H9 (cell line): ENCODE results near the gene FEZF1. TPM values are rescaled to one million over a fixed set of nuclear protein-coding genes. Genes with fewer than 3 reads are reported as not detected.

ENCODE experiments used
- DNase-seq: peaks from one replicate; pipeline ENCODE4 v3.0.0-alpha.2; 2017
- H2AFZ ChIP-seq: one replicate; pipeline ENCODE4 v1.6.1; 2013; ENCODE audit warnings: mild to moderate bottlenecking, low read length, control low read depth, moderate library complexity
- H2AK5ac ChIP-seq: 2 replicates; pipeline ENCODE4 v1.6.1; 2013; ENCODE audit warnings: low read length, control low read depth, mixed read lengths; ENCODE audit not compliant: insufficient read length
- H2BK120ac ChIP-seq: one replicate; pipeline ENCODE4 v1.6.1; 2013; ENCODE audit warnings: low read depth, mild to moderate bottlenecking, low read length, control low read depth, inconsistent platforms; ENCODE audit not compliant: poor library complexity, severe bottlenecking
- H2BK12ac ChIP-seq: 2 replicates; pipeline ENCODE4 v1.6.1; 2013; ENCODE audit warnings: low read length, control low read depth, mixed read lengths, low read depth; ENCODE audit not compliant: insufficient read length
- H2BK15ac ChIP-seq: 2 replicates; pipeline ENCODE4 v1.6.1; 2013; ENCODE audit warnings: low read depth, low read length, control low read depth
- H2BK20ac ChIP-seq: one replicate; pipeline ENCODE4 v1.6.1; 2013; ENCODE audit warnings: low read depth, mild to moderate bottlenecking, low read length, control low read depth, inconsistent platforms; ENCODE audit not compliant: poor library complexity, severe bottlenecking
- H2BK5ac ChIP-seq: 2 replicates; pipeline ENCODE4 v1.6.1; 2013; ENCODE audit warnings: low read length, control low read depth, mixed read lengths; ENCODE audit not compliant: insufficient read length
- H3K14ac ChIP-seq: 2 replicates; pipeline ENCODE4 v1.6.1; 2013; ENCODE audit warnings: low read length, control low read depth; ENCODE audit not compliant: insufficient read depth
- H3K18ac ChIP-seq: 2 replicates; pipeline ENCODE4 v1.6.1; 2013; ENCODE audit warnings: low read depth, mild to moderate bottlenecking, mixed read lengths, low read length, control low read depth; ENCODE audit not compliant: insufficient read length
- H3K23ac ChIP-seq: 2 replicates; pipeline ENCODE4 v1.6.1; 2013; ENCODE audit warnings: low read length, control low read depth, mixed read lengths, low read depth; ENCODE audit not compliant: insufficient read length
- H3K23me2 ChIP-seq: 2 replicates; pipeline ENCODE4 v1.6.1; 2013; ENCODE audit warnings: low read depth, mild to moderate bottlenecking, mixed read lengths, low read length, control low read depth; ENCODE audit not compliant: insufficient read length, poor library complexity, severe bottlenecking
- H3K27ac ChIP-seq: 2 replicates; pipeline ENCODE4 v1.5.1; 2013; ENCODE audit warnings: low read length, control low read depth, mixed read lengths, low read depth; ENCODE audit not compliant: insufficient read length
- H3K27me3 ChIP-seq: 2 replicates; pipeline ENCODE4 v1.6.1; 2013; ENCODE audit warnings: low read length, control low read depth, inconsistent platforms; ENCODE audit not compliant: insufficient read depth
- H3K4ac ChIP-seq: 2 replicates; pipeline ENCODE4 v1.6.1; 2013; ENCODE audit warnings: low read depth, mild to moderate bottlenecking, control low read depth, inconsistent platforms, low read length, moderate library complexity
- H3K4me1 ChIP-seq: 2 replicates; pipeline ENCODE4 v1.6.1; 2013; ENCODE audit warnings: low read length, control low read depth, inconsistent platforms; ENCODE audit not compliant: insufficient read depth
- H3K4me2 ChIP-seq: 2 replicates; pipeline ENCODE4 v1.6.1; 2013; ENCODE audit warnings: low read length, control low read depth, mixed read lengths; ENCODE audit not compliant: insufficient read length, insufficient read depth
- H3K56ac ChIP-seq: 2 replicates; pipeline ENCODE4 v1.6.1; 2013; ENCODE audit warnings: low read depth, mild to moderate bottlenecking, mixed read lengths, low read length, control low read depth; ENCODE audit not compliant: insufficient read length
- H3K79me1 ChIP-seq: 2 replicates; pipeline ENCODE4 v1.6.1; 2013; ENCODE audit warnings: low read depth, mild to moderate bottlenecking, moderate library complexity, low read length, control low read depth, inconsistent platforms; ENCODE audit not compliant: insufficient read depth, poor library complexity, severe bottlenecking
- H3K79me2 ChIP-seq: 2 replicates; pipeline ENCODE4 v1.6.1; 2013; ENCODE audit warnings: low read length, control low read depth, inconsistent platforms; ENCODE audit not compliant: insufficient read depth
- H3K9ac ChIP-seq: 2 replicates; pipeline ENCODE4 v1.6.1; 2013; ENCODE audit warnings: low read length, control low read depth, mixed read lengths; ENCODE audit not compliant: insufficient read length; ENCODE audit errors: extremely low read depth
- H3K9me3 ChIP-seq: one replicate; pipeline ENCODE4 v1.6.1; 2013; ENCODE audit warnings: low read depth, low read length, inconsistent platforms; ENCODE audit not compliant: control insufficient read depth
- H3T11ph ChIP-seq: one replicate; pipeline ENCODE4 v1.6.1; 2013; ENCODE audit warnings: mild to moderate bottlenecking, low read length, control low read depth, inconsistent platforms
- H4K20me1 ChIP-seq: one replicate; pipeline ENCODE4 v1.6.1; 2013; ENCODE audit not compliant: control insufficient read depth, insufficient read length, insufficient read depth
- H4K5ac ChIP-seq: 2 replicates; pipeline ENCODE4 v1.6.1; 2013; ENCODE audit warnings: low read depth, mild to moderate bottlenecking, mixed read lengths, low read length, control low read depth; ENCODE audit not compliant: insufficient read length
- H4K8ac ChIP-seq: replicated peaks from 2 replicates; pipeline ENCODE4 v1.6.1; 2013; ENCODE audit warnings: low read length, control low read depth, mixed read lengths, low read depth; ENCODE audit not compliant: insufficient read length
- H4K91ac ChIP-seq: 2 replicates; pipeline ENCODE4 v1.6.1; 2013; ENCODE audit warnings: low read depth, mild to moderate bottlenecking, moderate library complexity, mixed read lengths, low read length, control low read depth; ENCODE audit not compliant: insufficient read length
- H3K27ac Mint-ChIP-seq, 3 experiments: 2 replicates in 2 of 3; 3 replicates in 1 of 3; pipeline ENCODE4 v1.8.0; 2020 to 2021; ENCODE audit warnings: mixed read lengths in 3 of 3, mild to moderate bottlenecking in 1 of 3, moderate library complexity in 1 of 3
- H3K27me3 Mint-ChIP-seq: 2 replicates; pipeline ENCODE4 v1.8.0; 2021; ENCODE audit warnings: low read depth, mild to moderate bottlenecking, moderate library complexity, mixed read lengths
- H3K36me3 Mint-ChIP-seq, 3 experiments: 2 replicates in 2 of 3; 3 replicates in 1 of 3; pipeline ENCODE4 v1.8.0; 2020 to 2021; ENCODE audit warnings: low read depth in 3 of 3, mixed read lengths in 3 of 3; ENCODE audit not compliant: insufficient read depth in 1 of 3
- H3K4me1 Mint-ChIP-seq, 2 experiments: 2 replicates each; pipeline ENCODE4 v1.8.0; 2020; ENCODE audit warnings: mixed read lengths in 2 of 2
- H3K4me3 Mint-ChIP-seq, 2 experiments: 2 replicates in 1 of 2; 3 replicates in 1 of 2; pipeline ENCODE4 v1.8.0; 2020 to 2021; ENCODE audit warnings: mild to moderate bottlenecking in 2 of 2, mixed read lengths in 2 of 2, moderate library complexity in 1 of 2
- H3K9me3 Mint-ChIP-seq, 2 experiments: 2 replicates in 1 of 2; 3 replicates in 1 of 2; pipeline ENCODE4 v1.8.0; 2020; ENCODE audit warnings: mild to moderate bottlenecking in 2 of 2, mixed read lengths in 2 of 2, moderate library complexity in 1 of 2
- CTCF ChIP-seq: fragments of 200-600 bp; sonication (generic); conservative IDR thresholded peaks from 3 replicates; pipeline ENCODE4 v1.8.0; 2021; ENCODE audit warnings: antibody characterized with exemption, mild to moderate bottlenecking
- WGBS: extraction: QIAGEN DNeasy Blood & Tissue Kit; methylation state at CpG from one replicate; pipeline ENCODE4 v1.1.7; 2013; ENCODE audit warnings: missing lambda C conversion rate, low lambda C conversion rate, mixed read lengths; ENCODE audit not compliant: insufficient read length; ENCODE audit errors: extremely low coverage; 5-methylcytosine and 5-hydroxymethylcytosine counted together
- total RNA-seq: library from RNA; stranded (reverse); gene quantifications from 2 replicates; pipeline ENCODE4 v1.2.1, GENCODE V29; 2021

FEZF1 gene
- total RNA-seq, 1 experiment from 2014 or later: 37.8 TPM

- no peaks in the 10 kb centered on the region; the same call in 1 of the 2 replicates for H3K79me2 ChIP-seq
- H3K9ac ChIP-seq: no peak overlapping the region
- no peak overlapping the region for H2AFZ ChIP-seq
- H3K23ac ChIP-seq: no peak overlapping the region
- H3K27ac ChIP-seq: no peak overlapping the region
- no peaks in the 10 kb centered on the region for H3K79me1 ChIP-seq
- no peak overlapping the region for H2BK120ac ChIP-seq
- H2BK12ac ChIP-seq: no peak overlapping the region
- peaks cover 39% of the 10 kb centered on the region for H3K23me2 ChIP-seq
- Mint-ChIP-seq H3K27me3 (peaks cover 98% of the 10 kb centered on the region), H3K4me1 (peaks cover 60 to 68% of the 10 kb centered on the region in 2 experiments), H3K4me3 (peak overlapping the region; percentile 52 to 81), H3K36me3 (peaks cover 0 to 35% (median 10%) of the 10 kb centered on the region in 3 experiments; a peak in 6 of 7 replicates), H3K27ac (peak overlapping the region in 2 of 3 experiments; percentile 85 to 96; a peak in 5 of 7 replicates), H3K9me3 (peaks cover 0 to 3% of the 10 kb centered on the region in 2 experiments; a peak in 1 of 5 replicates)
- no peak overlapping the region for H2BK20ac ChIP-seq
- no CpG with 5 or more reads among the region's 12 CpGs for WGBS
- peaks cover 9% of the 10 kb centered on the region; the same call in 1 of the 2 replicates for H3K4me1 ChIP-seq
- DNase-seq: peak; percentile 64
- no peak overlapping the region for H4K8ac ChIP-seq
- no peak overlapping the region for H4K91ac ChIP-seq
- no peak overlapping the region for H3K18ac ChIP-seq
- H3K56ac ChIP-seq: no peak overlapping the region
- no peak overlapping the region for H3K4ac ChIP-seq
- no peaks in the 10 kb centered on the region for H3K9me3 ChIP-seq
- H3T11ph ChIP-seq: no peak overlapping the region
- H3K27me3 ChIP-seq: peaks cover 23% of the 10 kb centered on the region; the same call in 1 of the 2 replicates
- no peak overlapping the region for H2BK5ac ChIP-seq
- no peak overlapping the region for H4K5ac ChIP-seq
- peak overlapping the region; percentile 68 for H3K4me2 ChIP-seq
- H3K14ac ChIP-seq: no peak overlapping the region
- no peak overlapping the region for H2BK15ac ChIP-seq
- no peak overlapping the region for H2AK5ac ChIP-seq
- no peaks in the 10 kb centered on the region for H4K20me1 ChIP-seq
- TF ChIP-seq CTCF: no peak
Observed at GRCh38 chr7:122311050-122311700, 6.6 kb upstream of the FEZF1 start.
